ENCODE data around the gene GALNT18. TPM values are rescaled to one million over a fixed set of nuclear protein-coding genes. Genes with fewer than 3 reads are reported as not detected.

The GALNT18 gene
- total RNA-seq, 3 donors from 2014 or later (not counting 1 experiment from before 2014, with no cell fraction given) = 0.18 to 0.42 (median 0.38) TPM

- no peak overlapping the region for H3K27ac ChIP-seq (ENCODE audit: low read length)
- H3K9me3 ChIP-seq (ENCODE audit: control insufficient read depth, insufficient read depth, low read length) = peaks cover 4% of the 10 kb centered on the region
- no peaks in the 10 kb centered on the region for H3K4me1 Mint-ChIP-seq
- H3K4me3 ChIP-seq (ENCODE audit: low read length) = no peak overlapping the region
- no peak overlapping the region for H3K4me3 Mint-ChIP-seq
- peaks cover 34 to 47% of the 10 kb centered on the region in 2 donors for H3K27me3 Mint-ChIP-seq (ENCODE audit: low read depth in 2 of 2)
- H3K27ac Mint-ChIP-seq = no peak overlapping the region
- H3K36me3 ChIP-seq (ENCODE audit: control insufficient read depth, insufficient read depth, low read length) = no peaks in the 10 kb centered on the region
- TF ChIP-seq CTCF (IDR thresholded peaks at IDR 0.05) = no peak
- 91% methylated on average over 5 of the region's 5 CpGs for WGBS (ENCODE audit: insufficient coverage)
- intact Hi-C loops (cut with micrococcal nuclease) = no loop called here
- DNase-seq (no peak), ATAC-seq (no peak)
- peaks cover 5% of the 10 kb centered on the region for H3K27me3 ChIP-seq (ENCODE audit: control insufficient read depth, insufficient read depth, low read length)
- peaks cover 13% of the 10 kb centered on the region for H3K36me3 Mint-ChIP-seq
- no peaks in the 10 kb centered on the region for H3K4me1 ChIP-seq (ENCODE audit: control insufficient read depth, insufficient read depth, low read length)
- no peaks in the 10 kb centered on the region for H3K9me3 Mint-ChIP-seq
These were observed 19.2 kb upstream of the GALNT18 start for GRCh38 chr11:11640996-11641395.

GRCh38 chr11:11640152-11640551 is 18.3 kb upstream of the GALNT18 start:
- Mint-ChIP-seq H3K27me3 (ENCODE audit: low read depth in 2 of 2) (peaks cover 29 to 40% of the 10 kb centered on the region in 2 donors), H3K36me3 (peaks cover 7% of the 10 kb centered on the region), H3K4me3 (no peak overlapping the region), H3K27ac (no peak overlapping the region), H3K9me3 (no peaks in the 10 kb centered on the region), H3K4me1 (no peaks in the 10 kb centered on the region)
- ATAC-seq (no peak), DNase-seq (no peak)
- H3K4me3 ChIP-seq (ENCODE audit: low read length) = no peak overlapping the region
- WGBS (ENCODE audit: insufficient coverage) = no CpG with 5 or more reads among the region's 1 CpG
- no peaks in the 10 kb centered on the region for H3K36me3 ChIP-seq (ENCODE audit: control insufficient read depth, insufficient read depth, low read length)
- intact Hi-C loops (cut with micrococcal nuclease) = no loop called here
- peaks cover 4% of the 10 kb centered on the region for H3K9me3 ChIP-seq (ENCODE audit: control insufficient read depth, insufficient read depth, low read length)
- H3K27me3 ChIP-seq (ENCODE audit: control insufficient read depth, insufficient read depth, low read length) = peaks cover 5% of the 10 kb centered on the region
- no peak overlapping the region for H3K27ac ChIP-seq (ENCODE audit: low read length)
- no peak for TF ChIP-seq CTCF (IDR thresholded peaks at IDR 0.05)
- no peaks in the 10 kb centered on the region for H3K4me1 ChIP-seq (ENCODE audit: control insufficient read depth, insufficient read depth, low read length)

- Histone ChIP-seq H3K36me3 (ENCODE audit: control insufficient read depth, insufficient read depth, low read length) (no peaks in the 10 kb centered on the region), H3K9me3 (ENCODE audit: control insufficient read depth, insufficient read depth, low read length) (no peaks in the 10 kb centered on the region), H3K4me1 (ENCODE audit: control insufficient read depth, insufficient read depth, low read length) (no peaks in the 10 kb centered on the region), H3K4me3 (ENCODE audit: low read length) (no peak overlapping the region), H3K27me3 (ENCODE audit: control insufficient read depth, insufficient read depth, low read length) (no peaks in the 10 kb centered on the region), H3K27ac (ENCODE audit: low read length) (no peak overlapping the region)
- Mint-ChIP-seq H3K27ac (no peak overlapping the region), H3K27me3 (ENCODE audit: low read depth in 2 of 2) (peaks cover 19 to 29% of the 10 kb centered on the region in 2 donors), H3K36me3 (no peaks in the 10 kb centered on the region), H3K4me1 (no peaks in the 10 kb centered on the region), H3K4me3 (no peak overlapping the region), H3K9me3 (no peaks in the 10 kb centered on the region)
- DNase-seq (no peak), ATAC-seq (no peak)
- intact Hi-C loops (cut with micrococcal nuclease) = no loop called here
- no peak for TF ChIP-seq CTCF (IDR thresholded peaks at IDR 0.05)
- WGBS (ENCODE audit: insufficient coverage) = 78% methylated on average over 3 of the region's 3 CpGs
These were observed 14.9 kb upstream of the GALNT18 start for GRCh38 chr11:11636671-11637070.

GRCh38 chr11:11635443-11635842 is 13.6 kb upstream of the GALNT18 start:
- WGBS (ENCODE audit: insufficient coverage) = 83% methylated on average over 5 of the region's 5 CpGs
- Mint-ChIP-seq H3K27ac (no peak overlapping the region), H3K4me1 (no peaks in the 10 kb centered on the region), H3K9me3 (no peaks in the 10 kb centered on the region), H3K27me3 (ENCODE audit: low read depth in 2 of 2) (peaks cover 17 to 18% of the 10 kb centered on the region in 2 donors), H3K36me3 (no peaks in the 10 kb centered on the region), H3K4me3 (no peak overlapping the region)
- H3K27ac ChIP-seq (ENCODE audit: low read length) = no peak overlapping the region
- H3K36me3 ChIP-seq (ENCODE audit: control insufficient read depth, insufficient read depth, low read length) = no peaks in the 10 kb centered on the region
- no peak overlapping the region for H3K4me3 ChIP-seq (ENCODE audit: low read length)
- intact Hi-C loops (cut with micrococcal nuclease) = no loop called here
- H3K4me1 ChIP-seq (ENCODE audit: control insufficient read depth, insufficient read depth, low read length) = no peaks in the 10 kb centered on the region
- no peak for TF ChIP-seq CTCF (IDR thresholded peaks at IDR 0.05)
- DNase-seq = no peak
- H3K9me3 ChIP-seq (ENCODE audit: control insufficient read depth, insufficient read depth, low read length) = no peaks in the 10 kb centered on the region
- no peak for ATAC-seq
- H3K27me3 ChIP-seq (ENCODE audit: control insufficient read depth, insufficient read depth, low read length) = no peaks in the 10 kb centered on the region

All from natural killer cell (primary cell).